ENCODE data around the gene SLC4A3.

Gene SLC4A3

GRCh38 chr2:219658874-219659273 lies 31.4 kb downstream of the SLC4A3 start:
- CTCF ChIA-PET, result interaction anchor here (1.3 kb wide), 1 partner anchor 16 kb away, joined by 3 read pairs; no protein-coding TSS in a partner anchor
- Histone ChIP-seq H3K36me3 (ENCODE audit: control insufficient read depth in 4 of 4, insufficient read depth in 4 of 4, low read length in 3 of 4) (no peaks in the 10 kb centered on the region), H3K27me3 (replicated peaks in 2 of 5; ENCODE audit: control insufficient read depth in 4 of 5, insufficient read depth in 5 of 5, low read length in 4 of 5) (peaks cover 4 to 14% (median 9%) of the 10 kb centered on the region in 5 experiments), H3K9me3 (ENCODE audit: control extremely low read depth in 1 of 5, control insufficient read depth in 4 of 5, insufficient read depth in 2 of 5, low read depth in 1 of 5, low read length in 4 of 5) (peaks cover 0 to 15% (median 2%) of the 10 kb centered on the region in 5 experiments), H3K4me3 (ENCODE audit: control insufficient read depth in 1 of 7, extremely low read depth in 1 of 7, insufficient read depth in 4 of 7, low read depth in 2 of 7, low read length in 6 of 7) (no peak overlapping the region), H3K27ac (ENCODE audit: insufficient read depth in 1 of 2, low read depth in 1 of 2, low read length in 2 of 2, poor library complexity in 1 of 2, severe bottlenecking in 2 of 2) (no peak overlapping the region), H3K4me1 (ENCODE audit: control extremely low read depth in 1 of 4, control insufficient read depth in 4 of 4, insufficient read depth in 4 of 4, low read length in 3 of 4) (no peaks in the 10 kb centered on the region)
- no peak for DNase-seq
- POLR2A ChIA-PET, result no interaction called here
- WGBS (ENCODE audit: insufficient coverage), result no CpG with 5 or more reads among the region's 3 CpGs

- no peak for DNase-seq
- Histone ChIP-seq H3K27ac (ENCODE audit: insufficient read depth in 1 of 2, low read depth in 1 of 2, low read length in 2 of 2, poor library complexity in 1 of 2, severe bottlenecking in 2 of 2) (no peak overlapping the region), H3K4me1 (ENCODE audit: control extremely low read depth in 1 of 4, control insufficient read depth in 4 of 4, insufficient read depth in 4 of 4, low read length in 3 of 4) (no peaks in the 10 kb centered on the region), H3K9me3 (ENCODE audit: control extremely low read depth in 1 of 5, control insufficient read depth in 4 of 5, insufficient read depth in 2 of 5, low read depth in 1 of 5, low read length in 4 of 5) (peaks cover 0 to 15% (median 2%) of the 10 kb centered on the region in 5 experiments), H3K4me3 (ENCODE audit: control insufficient read depth in 1 of 7, extremely low read depth in 1 of 7, insufficient read depth in 4 of 7, low read depth in 2 of 7, low read length in 6 of 7) (no peak overlapping the region), H3K27me3 (replicated peaks in 2 of 5; ENCODE audit: control insufficient read depth in 4 of 5, insufficient read depth in 5 of 5, low read length in 4 of 5) (peaks cover 6 to 11% (median 6%) of the 10 kb centered on the region in 5 experiments), H3K36me3 (ENCODE audit: control insufficient read depth in 4 of 4, insufficient read depth in 4 of 4, low read length in 3 of 4) (no peaks in the 10 kb centered on the region)
- WGBS (ENCODE audit: insufficient coverage), result 85% methylated on average over 5 of the region's 7 CpGs
- POLR2A ChIA-PET, result no interaction called here
- CTCF ChIA-PET, result no interaction called here
These were observed 33.9 kb downstream of the SLC4A3 start for GRCh38 chr2:219661197-219661954.

- Histone ChIP-seq H3K36me3 (ENCODE audit: control insufficient read depth in 4 of 4, insufficient read depth in 4 of 4, low read length in 3 of 4) (no peaks in the 10 kb centered on the region), H3K9me3 (ENCODE audit: control extremely low read depth in 1 of 5, control insufficient read depth in 4 of 5, insufficient read depth in 2 of 5, low read depth in 1 of 5, low read length in 4 of 5) (peaks cover 0 to 15% (median 2%) of the 10 kb centered on the region in 5 experiments), H3K27me3 (replicated peaks in 2 of 5; ENCODE audit: control insufficient read depth in 4 of 5, insufficient read depth in 5 of 5, low read length in 4 of 5) (peaks cover 4 to 11% (median 6%) of the 10 kb centered on the region in 5 experiments), H3K4me1 (ENCODE audit: control extremely low read depth in 1 of 4, control insufficient read depth in 4 of 4, insufficient read depth in 4 of 4, low read length in 3 of 4) (no peaks in the 10 kb centered on the region), H3K27ac (ENCODE audit: insufficient read depth in 1 of 2, low read depth in 1 of 2, low read length in 2 of 2, poor library complexity in 1 of 2, severe bottlenecking in 2 of 2) (no peak overlapping the region), H3K4me3 (ENCODE audit: control insufficient read depth in 1 of 7, extremely low read depth in 1 of 7, insufficient read depth in 4 of 7, low read depth in 2 of 7, low read length in 6 of 7) (no peak overlapping the region)
- no peak for DNase-seq
- POLR2A ChIA-PET, result no interaction called here
- CTCF ChIA-PET, result no interaction called here
- WGBS (ENCODE audit: insufficient coverage), result no CpG with 5 or more reads among the region's 1 CpG
These were observed 34.5 kb downstream of the SLC4A3 start for GRCh38 chr2:219661955-219662395.

GRCh38 chr2:219662566-219662965 lies 35.1 kb downstream of the SLC4A3 start:
- H3K27me3 ChIP-seq (replicated peaks in 2 of 5; ENCODE audit: control insufficient read depth in 4 of 5, insufficient read depth in 5 of 5, low read length in 4 of 5), result peaks cover 2 to 10% (median 6%) of the 10 kb centered on the region in 5 experiments
- H3K27ac ChIP-seq (ENCODE audit: insufficient read depth in 1 of 2, low read depth in 1 of 2, low read length in 2 of 2, poor library complexity in 1 of 2, severe bottlenecking in 2 of 2), result no peak overlapping the region
- H3K4me3 ChIP-seq (ENCODE audit: control insufficient read depth in 1 of 7, extremely low read depth in 1 of 7, insufficient read depth in 4 of 7, low read depth in 2 of 7, low read length in 6 of 7), result no peak overlapping the region
- peaks cover 0 to 15% (median 2%) of the 10 kb centered on the region in 5 experiments for H3K9me3 ChIP-seq (ENCODE audit: control extremely low read depth in 1 of 5, control insufficient read depth in 4 of 5, insufficient read depth in 2 of 5, low read depth in 1 of 5, low read length in 4 of 5)
- DNase-seq, result no peak
- POLR2A ChIA-PET, result no interaction called here
- no peaks in the 10 kb centered on the region for H3K36me3 ChIP-seq (ENCODE audit: control insufficient read depth in 4 of 4, insufficient read depth in 4 of 4, low read length in 3 of 4)
- CTCF ChIA-PET, result no interaction called here
- H3K4me1 ChIP-seq (ENCODE audit: control extremely low read depth in 1 of 4, control insufficient read depth in 4 of 4, insufficient read depth in 4 of 4, low read length in 3 of 4), result no peaks in the 10 kb centered on the region

- H3K4me3 ChIP-seq (ENCODE audit: control insufficient read depth in 1 of 7, extremely low read depth in 1 of 7, insufficient read depth in 4 of 7, low read depth in 2 of 7, low read length in 6 of 7), result no peak overlapping the region
- H3K36me3 ChIP-seq (ENCODE audit: control insufficient read depth in 4 of 4, insufficient read depth in 4 of 4, low read length in 3 of 4), result no peaks in the 10 kb centered on the region
- H3K27me3 ChIP-seq (replicated peaks in 2 of 5; ENCODE audit: control insufficient read depth in 4 of 5, insufficient read depth in 5 of 5, low read length in 4 of 5), result peaks cover 0 to 8% (median 6%) of the 10 kb centered on the region in 5 experiments
- H3K9me3 ChIP-seq (ENCODE audit: control extremely low read depth in 1 of 5, control insufficient read depth in 4 of 5, insufficient read depth in 2 of 5, low read depth in 1 of 5, low read length in 4 of 5), result peaks cover 0 to 15% (median 2%) of the 10 kb centered on the region in 5 experiments
- DNase-seq, result no peak
- POLR2A ChIA-PET, result no interaction called here
- H3K27ac ChIP-seq (ENCODE audit: insufficient read depth in 1 of 2, low read depth in 1 of 2, low read length in 2 of 2, poor library complexity in 1 of 2, severe bottlenecking in 2 of 2), result no peak overlapping the region
- H3K4me1 ChIP-seq (ENCODE audit: control extremely low read depth in 1 of 4, control insufficient read depth in 4 of 4, insufficient read depth in 4 of 4, low read length in 3 of 4), result no peaks in the 10 kb centered on the region
- 84% methylated on average over 11 of the region's 11 CpGs for WGBS (ENCODE audit: insufficient coverage)
- CTCF ChIA-PET, result no interaction called here
These were observed 35.8 kb downstream of the SLC4A3 start for GRCh38 chr2:219663116-219663762.

GRCh38 chr2:219664041-219664440 lies 36.6 kb downstream of the SLC4A3 start:
- peaks cover 0 to 6% (median 6%) of the 10 kb centered on the region in 5 experiments for H3K27me3 ChIP-seq (replicated peaks in 2 of 5; ENCODE audit: control insufficient read depth in 4 of 5, insufficient read depth in 5 of 5, low read length in 4 of 5)
- no peak for DNase-seq
- H3K4me1 ChIP-seq (ENCODE audit: control extremely low read depth in 1 of 4, control insufficient read depth in 4 of 4, insufficient read depth in 4 of 4, low read length in 3 of 4), result no peaks in the 10 kb centered on the region
- H3K4me3 ChIP-seq (ENCODE audit: control insufficient read depth in 1 of 7, extremely low read depth in 1 of 7, insufficient read depth in 4 of 7, low read depth in 2 of 7, low read length in 6 of 7), result no peak overlapping the region
- 96% methylated on average over 3 of the region's 5 CpGs for WGBS (ENCODE audit: insufficient coverage)
- H3K9me3 ChIP-seq (ENCODE audit: control extremely low read depth in 1 of 5, control insufficient read depth in 4 of 5, insufficient read depth in 2 of 5, low read depth in 1 of 5, low read length in 4 of 5), result peaks cover 0 to 15% (median 2%) of the 10 kb centered on the region in 5 experiments
- CTCF ChIA-PET, result no interaction called here
- H3K27ac ChIP-seq (ENCODE audit: insufficient read depth in 1 of 2, low read depth in 1 of 2, low read length in 2 of 2, poor library complexity in 1 of 2, severe bottlenecking in 2 of 2), result no peak overlapping the region
- POLR2A ChIA-PET, result no interaction called here
- H3K36me3 ChIP-seq (ENCODE audit: control insufficient read depth in 4 of 4, insufficient read depth in 4 of 4, low read length in 3 of 4), result no peaks in the 10 kb centered on the region

- POLR2A ChIA-PET, result no interaction called here
- 90% methylated on average over 2 of the region's 4 CpGs for WGBS (ENCODE audit: insufficient coverage)
- no peak overlapping the region for H3K4me3 ChIP-seq (ENCODE audit: control insufficient read depth in 1 of 7, extremely low read depth in 1 of 7, insufficient read depth in 4 of 7, low read depth in 2 of 7, low read length in 6 of 7)
- no peak overlapping the region for H3K27ac ChIP-seq (ENCODE audit: insufficient read depth in 1 of 2, low read depth in 1 of 2, low read length in 2 of 2, poor library complexity in 1 of 2, severe bottlenecking in 2 of 2)
- H3K9me3 ChIP-seq (ENCODE audit: control extremely low read depth in 1 of 5, control insufficient read depth in 4 of 5, insufficient read depth in 2 of 5, low read depth in 1 of 5, low read length in 4 of 5), result peaks cover 0 to 15% (median 2%) of the 10 kb centered on the region in 5 experiments
- no peak for DNase-seq
- H3K36me3 ChIP-seq (ENCODE audit: control insufficient read depth in 4 of 4, insufficient read depth in 4 of 4, low read length in 3 of 4), result no peaks in the 10 kb centered on the region
- H3K27me3 ChIP-seq (replicated peaks in 2 of 5; ENCODE audit: control insufficient read depth in 4 of 5, insufficient read depth in 5 of 5, low read length in 4 of 5), result peaks cover 0 to 5% (median 3%) of the 10 kb centered on the region in 5 experiments
- no peaks in the 10 kb centered on the region for H3K4me1 ChIP-seq (ENCODE audit: control extremely low read depth in 1 of 4, control insufficient read depth in 4 of 4, insufficient read depth in 4 of 4, low read length in 3 of 4)
- CTCF ChIA-PET, result interaction anchor here (0.6 kb wide), 1 partner anchor 197 kb away, joined by 3 read pairs; no protein-coding TSS in a partner anchor
These were observed 37.5 kb downstream of the SLC4A3 start for GRCh38 chr2:219664944-219665343.
